ENCODE measurements around the gene RTN4RL1.
A peak's percentile ranks its signal among the peaks of the same experiment; 100 is the strongest.
"Not testable (repeated sequence)": the region's sequence is repeated elsewhere in the genome, so short reads cannot be mapped to it uniquely, and the experiment has no call there.

Gene RTN4RL1

GRCh38 chr17:1997927-1998742, 27.0 kb downstream of the RTN4RL1 start:
- peak; percentile 40 for DNase-seq

GRCh38 chr17:1997289-1997926, 27.7 kb downstream of the RTN4RL1 start:
- peak; percentile 11 for DNase-seq

GRCh38 chr17:1996800-1997288, 28.3 kb downstream of the RTN4RL1 start:
- no peak for DNase-seq

- no peak for DNase-seq
These were observed 29.0 kb downstream of the RTN4RL1 start for GRCh38 chr17:1995907-1996799.

GRCh38 chr17:1995321-1995892, 29.7 kb downstream of the RTN4RL1 start:
- DNase-seq = peak; percentile 6

- DNase-seq = no peak
These were observed 30.4 kb downstream of the RTN4RL1 start for GRCh38 chr17:1994707-1995106.

- DNase-seq = no peak
These were observed 32.6 kb downstream of the RTN4RL1 start for GRCh38 chr17:1992541-1992940.

GRCh38 chr17:1989135-1989534, 36.0 kb downstream of the RTN4RL1 start:
- no peak for DNase-seq

- DNase-seq = no peak
These were observed 38.2 kb downstream of the RTN4RL1 start for GRCh38 chr17:1986783-1987451.

GRCh38 chr17:1985686-1986085, 39.4 kb downstream of the RTN4RL1 start:
- no peak for DNase-seq

GRCh38 chr17:1985093-1985492, 40.0 kb downstream of the RTN4RL1 start:
- no peak for DNase-seq

GRCh38 chr17:1982793-1983366, 42.3 kb downstream of the RTN4RL1 start:
- DNase-seq = not testable (repeated sequence)

GRCh38 chr17:1980665-1981250, 44.4 kb downstream of the RTN4RL1 start:
- DNase-seq = no peak

GRCh38 chr17:1979182-1979985, 45.8 kb downstream of the RTN4RL1 start:
- DNase-seq = peak; percentile 5

- DNase-seq = no peak
These were observed 46.7 kb downstream of the RTN4RL1 start for GRCh38 chr17:1978396-1978949.

- DNase-seq = peak; percentile 15
These were observed 47.3 kb downstream of the RTN4RL1 start for GRCh38 chr17:1977583-1978395.

GRCh38 chr17:1976683-1977064, 48.5 kb downstream of the RTN4RL1 start:
- DNase-seq = no peak

GRCh38 chr17:1976000-1976682, 49.0 kb downstream of the RTN4RL1 start:
- DNase-seq = no peak

GRCh38 chr17:1975573-1975972, 49.6 kb downstream of the RTN4RL1 start:
- DNase-seq = no peak
